Neural cell (in vitro differentiated cells): ENCODE data around the gene FOXK1.

ENCODE experiments used
- EP300 ChIP-seq: fragments of 450-650 bp; conservative IDR thresholded peaks from 2 replicates; pipeline ENCODE4 v1.6.1; 2014; ENCODE audit warnings: antibody characterized with exemption, mild to moderate bottlenecking, moderate library complexity; ENCODE audit not compliant: poor library complexity, severe bottlenecking
- EZH2 ChIP-seq: fragments of 200-600, 300-800 bp; shearing (Covaris generic), sonication (generic); IDR thresholded peaks from 2 replicates; pipeline ENCODE4 v1.6.1; 2014; ENCODE audit warnings: antibody characterized with exemption, low read length, borderline replicate concordance, mild to moderate bottlenecking; ENCODE audit not compliant: insufficient read depth, poor library complexity, severe bottlenecking
- RAD21 ChIP-seq: fragments of 450-650 bp; conservative IDR thresholded peaks from 2 replicates; pipeline ENCODE4 v1.6.1; 2014; ENCODE audit warnings: antibody characterized with exemption, mild to moderate bottlenecking, moderate library complexity
- TAF1 ChIP-seq: IDR thresholded peaks from 2 replicates; pipeline ENCODE4 v1.6.1; 2012; ENCODE audit warnings: low read depth
- TF ChIP-seq, protein P1 (sequence below): fragments of 450-650 bp; IDR thresholded peaks from 2 replicates; pipeline ENCODE4 v1.5.1; 2014; ENCODE audit warnings: antibody characterized with exemption, mild to moderate bottlenecking, moderate library complexity; ENCODE audit not compliant: poor library complexity, severe bottlenecking

DNA sequence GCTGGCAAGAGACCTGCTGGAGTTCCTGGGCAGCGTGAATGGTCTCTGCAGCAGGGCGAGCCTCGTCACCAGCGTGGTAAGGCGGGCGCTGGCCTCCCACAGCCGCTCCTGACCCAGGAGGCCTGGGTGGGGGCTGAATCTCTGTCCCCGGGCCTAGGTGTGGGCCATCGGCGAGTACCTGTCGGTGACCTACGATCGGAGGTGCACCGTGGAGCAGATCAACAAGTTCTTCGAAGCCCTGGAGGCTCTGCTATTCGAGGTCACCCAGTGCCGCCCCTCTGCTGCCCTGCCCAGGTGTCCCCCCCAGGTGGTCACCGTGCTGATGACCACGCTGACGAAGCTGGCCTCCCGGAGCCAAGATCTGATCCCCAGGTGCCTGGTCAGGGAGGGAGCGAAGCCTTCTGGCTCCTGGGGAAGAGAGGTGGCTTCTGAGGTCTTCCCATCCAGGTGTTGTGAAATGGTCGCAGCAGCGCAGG lies 108.5 kb downstream of the FOXK1 start:
- TF ChIP-seq, protein P1, sequence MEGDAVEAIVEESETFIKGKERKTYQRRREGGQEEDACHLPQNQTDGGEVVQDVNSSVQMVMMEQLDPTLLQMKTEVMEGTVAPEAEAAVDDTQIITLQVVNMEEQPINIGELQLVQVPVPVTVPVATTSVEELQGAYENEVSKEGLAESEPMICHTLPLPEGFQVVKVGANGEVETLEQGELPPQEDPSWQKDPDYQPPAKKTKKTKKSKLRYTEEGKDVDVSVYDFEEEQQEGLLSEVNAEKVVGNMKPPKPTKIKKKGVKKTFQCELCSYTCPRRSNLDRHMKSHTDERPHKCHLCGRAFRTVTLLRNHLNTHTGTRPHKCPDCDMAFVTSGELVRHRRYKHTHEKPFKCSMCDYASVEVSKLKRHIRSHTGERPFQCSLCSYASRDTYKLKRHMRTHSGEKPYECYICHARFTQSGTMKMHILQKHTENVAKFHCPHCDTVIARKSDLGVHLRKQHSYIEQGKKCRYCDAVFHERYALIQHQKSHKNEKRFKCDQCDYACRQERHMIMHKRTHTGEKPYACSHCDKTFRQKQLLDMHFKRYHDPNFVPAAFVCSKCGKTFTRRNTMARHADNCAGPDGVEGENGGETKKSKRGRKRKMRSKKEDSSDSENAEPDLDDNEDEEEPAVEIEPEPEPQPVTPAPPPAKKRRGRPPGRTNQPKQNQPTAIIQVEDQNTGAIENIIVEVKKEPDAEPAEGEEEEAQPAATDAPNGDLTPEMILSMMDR = no peak
- TF ChIP-seq EZH2 = no peak
- no peak for TF ChIP-seq EP300
- TF ChIP-seq RAD21 = no peak
- TF ChIP-seq TAF1 = no peak
